ENCODE results near the gene ZBTB11.

ZBTB11 gene

DNA sequence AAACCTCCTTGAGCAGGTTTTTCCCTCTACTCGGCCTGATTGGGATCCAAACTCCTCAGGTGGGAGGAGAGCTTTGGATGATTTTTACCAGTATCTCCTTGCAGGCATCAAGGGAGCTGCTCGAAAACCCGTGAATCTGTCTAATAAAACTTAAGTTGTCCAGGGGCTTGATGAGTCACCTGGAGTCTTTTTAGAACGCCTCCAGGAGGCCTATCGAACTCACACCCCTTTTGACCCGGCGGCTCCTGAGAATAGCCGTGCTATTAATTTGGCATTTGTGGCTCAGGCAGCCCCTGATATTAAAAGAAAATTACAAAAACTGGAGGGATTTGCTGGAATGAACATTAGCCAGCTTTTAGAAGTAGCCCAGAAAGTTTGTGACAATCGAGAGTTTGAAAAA lies 41.6 kb downstream of the ZBTB11 start:
- no peak for DNase-seq (ENCODE audit: low spot score)
- WGBS, 2 donors (ENCODE audit: extremely low coverage in 2 of 2, insufficient read length in 2 of 2, insufficient replicate concordance in 1 of 2): no CpG with 5 or more reads among the region's 9 CpGs
- no peak overlapping the region for H3K9ac ChIP-seq (ENCODE audit: low read depth, low read length, poor library complexity)
- peaks cover 3 to 7% of the 10 kb centered on the region in 2 donors for H3K4me1 ChIP-seq (ENCODE audit: control insufficient read depth in 2 of 2, insufficient read depth in 1 of 2, low read depth in 1 of 2, low read length in 2 of 2)
- no peaks in the 10 kb centered on the region for H3K36me3 ChIP-seq (replicated peaks in 1 of 2; ENCODE audit: control insufficient read depth in 2 of 2, insufficient read depth in 2 of 2, low read length in 2 of 2)
- H4K8ac ChIP-seq (ENCODE audit: low read depth, low read length): no peak overlapping the region
- no peak overlapping the region for H3K18ac ChIP-seq (ENCODE audit: low read length)
- no peak overlapping the region for H2BK120ac ChIP-seq (ENCODE audit: low read depth, low read length)
- H3K79me1 ChIP-seq (ENCODE audit: low read depth, low read length): no peaks in the 10 kb centered on the region
- no peak overlapping the region for H3K27ac ChIP-seq (replicated peaks; ENCODE audit: low read length)
- H3K4ac ChIP-seq (ENCODE audit: low read length): no peak overlapping the region
- no peak overlapping the region for H2BK15ac ChIP-seq (ENCODE audit: low read length)
- no peaks in the 10 kb centered on the region for H3K9me3 ChIP-seq (replicated peaks in 1 of 2; ENCODE audit: control insufficient read depth in 2 of 2, insufficient read depth in 1 of 2, low read depth in 1 of 2, low read length in 2 of 2)
- no peak overlapping the region for H3K4me3 ChIP-seq (ENCODE audit: low read length in 2 of 2)
- H3K23ac ChIP-seq (ENCODE audit: low read depth, low read length, poor library complexity): no peak overlapping the region
- peak overlapping the region; percentile 79 for H2AFZ ChIP-seq (ENCODE audit: low read length)
- H2AK5ac ChIP-seq (ENCODE audit: low read depth, low read length): no peak overlapping the region
- no peak overlapping the region for H2BK12ac ChIP-seq (ENCODE audit: low read length)
- H2BK5ac ChIP-seq (ENCODE audit: low read length): no peak overlapping the region
- H3K4me2 ChIP-seq (ENCODE audit: insufficient read depth, low read length, poor library complexity, severe bottlenecking): no peak overlapping the region
- no peak overlapping the region for H3K14ac ChIP-seq (ENCODE audit: low read length)
- H4K91ac ChIP-seq (ENCODE audit: low read depth, low read length, poor library complexity): no peak overlapping the region
- H3K27me3 ChIP-seq (ENCODE audit: control insufficient read depth in 3 of 3, insufficient read depth in 3 of 3, low read depth in 1 of 3, low read length in 3 of 3): no peaks in the 10 kb centered on the region

DNA sequence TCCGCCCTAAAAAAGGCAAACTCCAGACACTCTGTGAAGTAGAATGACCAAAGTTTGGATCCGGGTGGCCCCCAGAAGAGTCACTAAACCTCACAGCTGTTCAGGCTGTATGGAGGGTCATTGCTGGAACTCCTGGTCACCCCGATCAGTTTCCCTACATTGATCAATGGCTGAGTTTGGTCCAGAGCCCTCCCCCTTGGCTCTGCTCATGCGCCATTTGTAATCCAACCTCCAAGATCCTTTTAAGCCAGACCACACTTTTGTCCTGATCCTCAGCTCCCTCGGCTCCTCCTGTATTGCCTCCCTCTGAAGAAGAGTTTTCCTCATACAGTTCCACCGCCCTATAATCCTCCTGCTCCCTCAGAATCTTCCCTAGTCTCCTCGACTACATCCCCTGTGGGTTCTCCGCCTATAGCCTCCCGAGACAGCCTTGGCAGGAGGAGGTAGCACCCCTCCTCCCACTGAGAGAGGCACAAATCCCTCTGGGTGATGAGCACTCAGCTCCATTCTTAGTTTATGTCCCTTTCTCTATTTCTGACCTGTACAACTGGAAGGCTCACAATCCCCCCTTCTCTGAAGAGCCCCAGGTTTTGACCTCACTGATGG lies 42.2 kb downstream of the ZBTB11 start:
- no peak for DNase-seq (ENCODE audit: low spot score)
- no CpG with 5 or more reads among the region's 9 CpGs for WGBS, 2 donors (ENCODE audit: extremely low coverage in 2 of 2, insufficient read length in 2 of 2, insufficient replicate concordance in 1 of 2)
- Histone ChIP-seq H2AFZ (ENCODE audit: low read length) (peak overlapping the region; percentile 79), H3K9me3 (replicated peaks in 1 of 2; ENCODE audit: control insufficient read depth in 2 of 2, insufficient read depth in 1 of 2, low read depth in 1 of 2, low read length in 2 of 2) (no peaks in the 10 kb centered on the region), H3K14ac (ENCODE audit: low read length) (no peak overlapping the region), H3K36me3 (replicated peaks in 1 of 2; ENCODE audit: control insufficient read depth in 2 of 2, insufficient read depth in 2 of 2, low read length in 2 of 2) (no peaks in the 10 kb centered on the region), H3K4me3 (ENCODE audit: low read length in 2 of 2) (no peak overlapping the region), H2BK12ac (ENCODE audit: low read length) (no peak overlapping the region), H4K91ac (ENCODE audit: low read depth, low read length, poor library complexity) (no peak overlapping the region), H3K23ac (ENCODE audit: low read depth, low read length, poor library complexity) (no peak overlapping the region), H3K9ac (ENCODE audit: low read depth, low read length, poor library complexity) (no peak overlapping the region), H2BK120ac (ENCODE audit: low read depth, low read length) (no peak overlapping the region), H2AK5ac (ENCODE audit: low read depth, low read length) (no peak overlapping the region), H2BK5ac (ENCODE audit: low read length) (no peak overlapping the region), H3K18ac (ENCODE audit: low read length) (no peak overlapping the region), H3K27ac (replicated peaks; ENCODE audit: low read length) (no peak overlapping the region), H3K4me1 (ENCODE audit: control insufficient read depth in 2 of 2, insufficient read depth in 1 of 2, low read depth in 1 of 2, low read length in 2 of 2) (peaks cover 3 to 7% of the 10 kb centered on the region in 2 donors), H4K8ac (ENCODE audit: low read depth, low read length) (no peak overlapping the region), H3K79me1 (ENCODE audit: low read depth, low read length) (no peaks in the 10 kb centered on the region), H3K27me3 (ENCODE audit: control insufficient read depth in 3 of 3, insufficient read depth in 3 of 3, low read depth in 1 of 3, low read length in 3 of 3) (no peaks in the 10 kb centered on the region), H3K4me2 (ENCODE audit: insufficient read depth, low read length, poor library complexity, severe bottlenecking) (no peak overlapping the region), H3K4ac (ENCODE audit: low read length) (no peak overlapping the region), H2BK15ac (ENCODE audit: low read length) (no peak overlapping the region)

DNA sequence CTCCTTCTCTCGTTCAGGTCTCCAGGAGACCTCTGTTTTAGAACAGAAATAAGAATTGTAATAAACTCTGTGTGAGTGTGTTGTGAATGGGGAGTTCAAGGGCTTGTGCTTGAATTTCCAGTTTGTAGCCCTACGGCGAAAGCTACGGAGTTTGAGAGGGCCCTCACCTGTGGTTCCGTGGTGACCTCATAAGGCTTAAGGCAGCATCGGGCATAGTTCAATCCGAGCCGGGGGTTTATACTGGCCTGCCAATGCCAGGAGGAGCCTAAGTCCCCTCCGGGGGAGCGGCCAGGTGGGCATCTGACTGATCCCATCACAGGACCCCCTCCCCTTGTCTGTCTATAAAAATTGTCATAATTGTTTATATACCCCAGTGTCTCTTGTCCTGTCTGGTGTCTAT lies 43.7 kb downstream of the ZBTB11 start:
- no peaks in the 10 kb centered on the region for H3K36me3 ChIP-seq (replicated peaks in 1 of 2; ENCODE audit: control insufficient read depth in 2 of 2, insufficient read depth in 2 of 2, low read length in 2 of 2)
- no peak overlapping the region for H2BK15ac ChIP-seq (ENCODE audit: low read length)
- no peak overlapping the region for H3K4me3 ChIP-seq (ENCODE audit: low read length in 2 of 2)
- no peak overlapping the region for H3K9ac ChIP-seq (ENCODE audit: low read depth, low read length, poor library complexity)
- no peak overlapping the region for H4K8ac ChIP-seq (ENCODE audit: low read depth, low read length)
- DNase-seq (ENCODE audit: low spot score): no peak
- H3K27ac ChIP-seq (replicated peaks; ENCODE audit: low read length): no peak overlapping the region
- no peak overlapping the region for H2AK5ac ChIP-seq (ENCODE audit: low read depth, low read length)
- no peak overlapping the region for H3K23ac ChIP-seq (ENCODE audit: low read depth, low read length, poor library complexity)
- no peak overlapping the region for H4K91ac ChIP-seq (ENCODE audit: low read depth, low read length, poor library complexity)
- H3K4me2 ChIP-seq (ENCODE audit: insufficient read depth, low read length, poor library complexity, severe bottlenecking): no peak overlapping the region
- no peak overlapping the region for H2BK12ac ChIP-seq (ENCODE audit: low read length)
- H3K79me1 ChIP-seq (ENCODE audit: low read depth, low read length): no peaks in the 10 kb centered on the region
- no peak overlapping the region for H3K14ac ChIP-seq (ENCODE audit: low read length)
- H3K18ac ChIP-seq (ENCODE audit: low read length): no peak overlapping the region
- no peak overlapping the region for H3K4ac ChIP-seq (ENCODE audit: low read length)
- peaks cover 2 to 3% of the 10 kb centered on the region in 2 donors for H3K4me1 ChIP-seq (ENCODE audit: control insufficient read depth in 2 of 2, insufficient read depth in 1 of 2, low read depth in 1 of 2, low read length in 2 of 2)
- H2AFZ ChIP-seq (ENCODE audit: low read length): peak overlapping the region; percentile 33
- no peak overlapping the region for H2BK120ac ChIP-seq (ENCODE audit: low read depth, low read length)
- no peak overlapping the region for H2BK5ac ChIP-seq (ENCODE audit: low read length)
- no CpG with 5 or more reads among the region's 10 CpGs for WGBS, 2 donors (ENCODE audit: extremely low coverage in 2 of 2, insufficient read length in 2 of 2, insufficient replicate concordance in 1 of 2)
- no peaks in the 10 kb centered on the region for H3K9me3 ChIP-seq (replicated peaks in 1 of 2; ENCODE audit: control insufficient read depth in 2 of 2, insufficient read depth in 1 of 2, low read depth in 1 of 2, low read length in 2 of 2)
- H3K27me3 ChIP-seq (ENCODE audit: control insufficient read depth in 3 of 3, insufficient read depth in 3 of 3, low read depth in 1 of 3, low read length in 3 of 3): no peaks in the 10 kb centered on the region

DNA sequence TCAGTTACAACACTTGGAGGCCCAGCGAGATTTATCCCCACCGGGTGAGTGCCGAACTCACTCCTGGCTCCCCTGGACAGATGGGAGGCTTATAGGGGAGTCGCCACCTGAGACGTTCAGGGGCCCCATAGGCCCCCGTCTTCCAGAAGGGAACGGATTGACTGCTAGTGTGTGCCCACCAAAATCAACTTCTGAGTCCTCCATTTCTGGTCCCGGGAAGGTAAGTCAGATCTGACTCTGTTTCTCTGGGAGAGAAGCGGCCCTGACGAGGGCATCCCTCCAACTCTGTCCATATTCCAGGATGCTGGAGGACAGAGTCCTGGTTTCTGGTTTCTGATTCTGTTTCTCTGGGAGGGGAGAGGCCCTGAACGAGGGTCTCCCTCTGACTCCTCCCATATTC lies 44.3 kb downstream of the ZBTB11 start:
- Histone ChIP-seq H3K27me3 (ENCODE audit: control insufficient read depth in 3 of 3, insufficient read depth in 3 of 3, low read depth in 1 of 3, low read length in 3 of 3) (no peaks in the 10 kb centered on the region), H3K36me3 (replicated peaks in 1 of 2; ENCODE audit: control insufficient read depth in 2 of 2, insufficient read depth in 2 of 2, low read length in 2 of 2) (no peaks in the 10 kb centered on the region), H3K23ac (ENCODE audit: low read depth, low read length, poor library complexity) (no peak overlapping the region), H3K4me1 (ENCODE audit: control insufficient read depth in 2 of 2, insufficient read depth in 1 of 2, low read depth in 1 of 2, low read length in 2 of 2) (peaks cover 0 to 2% of the 10 kb centered on the region in 2 donors), H4K8ac (ENCODE audit: low read depth, low read length) (no peak overlapping the region), H3K27ac (replicated peaks; ENCODE audit: low read length) (no peak overlapping the region), H2BK15ac (ENCODE audit: low read length) (no peak overlapping the region), H2BK12ac (ENCODE audit: low read length) (no peak overlapping the region), H3K4ac (ENCODE audit: low read length) (no peak overlapping the region), H3K9me3 (replicated peaks in 1 of 2; ENCODE audit: control insufficient read depth in 2 of 2, insufficient read depth in 1 of 2, low read depth in 1 of 2, low read length in 2 of 2) (no peaks in the 10 kb centered on the region), H3K4me3 (ENCODE audit: low read length in 2 of 2) (no peak overlapping the region), H3K4me2 (ENCODE audit: insufficient read depth, low read length, poor library complexity, severe bottlenecking) (no peak overlapping the region), H3K14ac (ENCODE audit: low read length) (no peak overlapping the region), H4K91ac (ENCODE audit: low read depth, low read length, poor library complexity) (no peak overlapping the region), H2AK5ac (ENCODE audit: low read depth, low read length) (no peak overlapping the region), H3K9ac (ENCODE audit: low read depth, low read length, poor library complexity) (no peak overlapping the region), H3K18ac (ENCODE audit: low read length) (no peak overlapping the region), H3K79me1 (ENCODE audit: low read depth, low read length) (no peaks in the 10 kb centered on the region), H2BK120ac (ENCODE audit: low read depth, low read length) (no peak overlapping the region), H2BK5ac (ENCODE audit: low read length) (no peak overlapping the region), H2AFZ (ENCODE audit: low read length) (peak overlapping the region; percentile 33)
- DNase-seq (ENCODE audit: low spot score): no peak
- no CpG with 5 or more reads among the region's 11 CpGs for WGBS, 2 donors (ENCODE audit: extremely low coverage in 2 of 2, insufficient read length in 2 of 2, insufficient replicate concordance in 1 of 2)

Measured in neuronal stem cell (in vitro differentiated cells).